ENCODE results near the gene CAPN10. TPM values are rescaled to one million over a fixed set of nuclear protein-coding genes. Genes with fewer than 3 reads are reported as not detected.

CAPN10 gene
- total and polyA plus RNA-seq, 2 experiments from 2014 or later: 24.2 to 28.8 TPM

- no peaks in the 10 kb centered on the region for H3K27me3 ChIP-seq
- no peaks in the 10 kb centered on the region for H3K9me2 ChIP-seq (replicated peaks; ENCODE audit: insufficient read depth)
- H2AFZ ChIP-seq: no peak overlapping the region
- no peaks in the 10 kb centered on the region for H4K20me1 ChIP-seq (ENCODE audit: insufficient read depth, poor library complexity, severe bottlenecking)
- TF ChIP-seq CTCF (IDR thresholded peaks at IDR 0.05; ENCODE audit: poor library complexity): no peak
- TF ChIP-seq EZH2 (IDR thresholded peaks at IDR 0.05; ENCODE audit: borderline replicate concordance): no peak
- TF ChIP-seq EZH2phosphoT487 (IDR thresholded peaks at IDR 0.05; ENCODE audit: low read depth, severe bottlenecking, unreplicated experiment): no peak
- no peak for DNase-seq (ENCODE audit: low spot score)
- no peaks in the 10 kb centered on the region for H3K36me3 ChIP-seq (replicated peaks; ENCODE audit: insufficient read depth, low read depth)
- H3K79me2 ChIP-seq: peaks cover 5% of the 10 kb centered on the region
- no peak overlapping the region for H3K4me3 ChIP-seq
- H3K9me3 ChIP-seq (ENCODE audit: low read depth): no peaks in the 10 kb centered on the region
- H3K4me1 ChIP-seq (ENCODE audit: insufficient read depth): no peaks in the 10 kb centered on the region
- WGBS (ENCODE audit: low lambda C conversion rate, missing lambda C conversion rate): 96% methylated on average over 4 of the region's 4 CpGs
- no peak overlapping the region for H3K4me2 ChIP-seq
- no peak overlapping the region for H3K27ac ChIP-seq
Measured at GRCh38 chr2:240613781-240614180, 27.2 kb downstream of the CAPN10 start.

- no peaks in the 10 kb centered on the region for H3K9me3 ChIP-seq (ENCODE audit: low read depth)
- WGBS (ENCODE audit: low lambda C conversion rate, missing lambda C conversion rate): 97% methylated on average over 9 of the region's 9 CpGs
- no peak overlapping the region for H3K27ac ChIP-seq
- no peak overlapping the region for H3K4me3 ChIP-seq
- no peak for TF ChIP-seq EZH2 (IDR thresholded peaks at IDR 0.05; ENCODE audit: borderline replicate concordance)
- no peak for TF ChIP-seq CTCF (IDR thresholded peaks at IDR 0.05; ENCODE audit: poor library complexity)
- TF ChIP-seq EZH2phosphoT487 (IDR thresholded peaks at IDR 0.05; ENCODE audit: low read depth, severe bottlenecking, unreplicated experiment): no peak
- H2AFZ ChIP-seq: no peak overlapping the region
- no peaks in the 10 kb centered on the region for H3K36me3 ChIP-seq (replicated peaks; ENCODE audit: insufficient read depth, low read depth)
- no peaks in the 10 kb centered on the region for H3K9me2 ChIP-seq (replicated peaks; ENCODE audit: insufficient read depth)
- no peak overlapping the region for H3K4me2 ChIP-seq
- no peaks in the 10 kb centered on the region for H4K20me1 ChIP-seq (ENCODE audit: insufficient read depth, poor library complexity, severe bottlenecking)
- no peak for DNase-seq (ENCODE audit: low spot score)
- peaks cover 5% of the 10 kb centered on the region for H3K79me2 ChIP-seq
- H3K27me3 ChIP-seq: no peaks in the 10 kb centered on the region
- no peaks in the 10 kb centered on the region for H3K4me1 ChIP-seq (ENCODE audit: insufficient read depth)
Measured at GRCh38 chr2:240614391-240614790, 27.9 kb downstream of the CAPN10 start.

DNA sequence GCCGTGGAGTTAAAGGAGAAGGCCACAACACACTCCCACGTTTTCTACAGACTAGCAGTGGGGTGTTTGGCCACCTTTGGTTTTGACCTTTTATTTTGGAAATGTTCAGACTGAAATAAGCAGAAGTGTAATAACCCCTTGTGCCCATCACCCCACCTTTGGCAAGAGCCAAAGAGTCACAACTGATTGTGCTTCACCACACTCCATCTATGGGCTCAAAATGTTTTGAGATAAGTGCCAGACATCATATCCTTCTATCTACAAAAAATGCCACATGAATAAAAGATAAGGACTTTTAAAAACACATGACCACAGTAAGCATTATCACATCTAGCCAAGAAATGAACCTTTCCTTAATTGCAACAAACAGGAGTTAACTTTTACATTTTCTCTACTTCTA, 28.9 kb downstream of the CAPN10 start:
- H3K27ac ChIP-seq: no peak overlapping the region
- no peaks in the 10 kb centered on the region for H3K9me3 ChIP-seq (ENCODE audit: low read depth)
- no peaks in the 10 kb centered on the region for H3K36me3 ChIP-seq (replicated peaks; ENCODE audit: insufficient read depth, low read depth)
- no peaks in the 10 kb centered on the region for H3K9me2 ChIP-seq (replicated peaks; ENCODE audit: insufficient read depth)
- no peak overlapping the region for H3K4me3 ChIP-seq
- H3K4me2 ChIP-seq: no peak overlapping the region
- no peak for DNase-seq (ENCODE audit: low spot score)
- no peaks in the 10 kb centered on the region for H3K4me1 ChIP-seq (ENCODE audit: insufficient read depth)
- peaks cover 5% of the 10 kb centered on the region for H3K79me2 ChIP-seq
- H2AFZ ChIP-seq: no peak overlapping the region
- WGBS (ENCODE audit: low lambda C conversion rate, missing lambda C conversion rate): 78% methylated on average over 2 of the region's 2 CpGs
- TF ChIP-seq CTCF (IDR thresholded peaks at IDR 0.05; ENCODE audit: poor library complexity): no peak
- TF ChIP-seq EZH2 (IDR thresholded peaks at IDR 0.05; ENCODE audit: borderline replicate concordance): no peak
- TF ChIP-seq EZH2phosphoT487 (IDR thresholded peaks at IDR 0.05; ENCODE audit: low read depth, severe bottlenecking, unreplicated experiment): no peak
- no peaks in the 10 kb centered on the region for H3K27me3 ChIP-seq
- H4K20me1 ChIP-seq (ENCODE audit: insufficient read depth, poor library complexity, severe bottlenecking): no peaks in the 10 kb centered on the region
